GM19468 (cell line): ENCODE results near the gene SLC4A5.

Experiments
- ATAC-seq: cut with Tn5 transposase; IDR thresholded peaks from one replicate; pipeline ENCODE4 v1.9.1; 2021; ENCODE audit warnings: mild to moderate bottlenecking, moderate library complexity, moderate number of reproducible peaks; ENCODE audit not compliant: unreplicated experiment; ENCODE audit errors: extremely low read depth

SLC4A5 gene

DNA sequence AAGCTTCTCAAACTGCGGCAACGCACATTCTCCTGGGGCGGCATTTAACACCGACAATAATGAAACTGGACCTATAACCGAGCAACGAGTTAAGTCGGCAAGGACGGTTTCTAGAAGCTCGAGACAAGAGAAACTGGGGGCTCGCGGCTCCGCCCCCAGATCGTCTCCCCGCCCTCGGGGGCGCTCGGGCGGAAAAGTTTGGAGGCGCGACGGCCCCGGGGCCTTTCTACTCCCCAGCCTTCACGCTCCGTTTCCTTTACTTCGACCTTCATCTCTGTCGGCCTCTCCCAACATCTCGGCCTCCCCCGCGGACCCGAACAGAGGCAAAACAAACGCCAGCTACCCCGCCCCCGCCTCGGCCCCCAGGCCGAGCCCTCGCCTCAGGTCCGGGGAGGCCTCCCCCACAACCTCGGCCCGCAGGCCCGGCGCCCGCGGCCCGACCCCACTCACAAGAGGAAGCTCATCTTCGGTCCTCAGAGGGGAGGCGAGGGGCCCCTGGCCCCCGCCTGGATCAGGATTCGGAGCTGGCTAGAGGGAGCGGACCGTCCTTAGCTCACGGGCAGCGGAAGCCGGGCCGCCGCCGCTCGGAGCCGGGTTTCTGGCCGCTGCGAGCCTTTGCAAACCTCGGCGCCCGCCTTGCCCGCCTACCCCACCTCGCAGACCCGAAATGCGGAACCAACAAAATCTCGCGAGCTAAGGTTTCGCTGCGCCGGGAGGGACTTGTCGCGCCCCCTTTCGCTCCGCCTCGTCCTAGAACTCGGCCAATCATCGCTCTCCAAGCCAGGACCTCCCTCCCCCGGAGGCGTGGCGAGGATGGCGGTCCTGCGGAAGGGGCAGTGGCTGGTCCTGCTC, 164.8 kb downstream of the SLC4A5 start, which contains the start of gene MOB1A:
Gene MOB1A (minus strand): TSS at position 669 of the 852 bp plus-strand sequence. CDS start 205 bp downstream, at position 464.
- peak; percentile 80 for ATAC-seq

- no peak for ATAC-seq
Observed at GRCh38 chr2:74177696-74178095, 165.5 kb downstream of the SLC4A5 start.

DNA sequence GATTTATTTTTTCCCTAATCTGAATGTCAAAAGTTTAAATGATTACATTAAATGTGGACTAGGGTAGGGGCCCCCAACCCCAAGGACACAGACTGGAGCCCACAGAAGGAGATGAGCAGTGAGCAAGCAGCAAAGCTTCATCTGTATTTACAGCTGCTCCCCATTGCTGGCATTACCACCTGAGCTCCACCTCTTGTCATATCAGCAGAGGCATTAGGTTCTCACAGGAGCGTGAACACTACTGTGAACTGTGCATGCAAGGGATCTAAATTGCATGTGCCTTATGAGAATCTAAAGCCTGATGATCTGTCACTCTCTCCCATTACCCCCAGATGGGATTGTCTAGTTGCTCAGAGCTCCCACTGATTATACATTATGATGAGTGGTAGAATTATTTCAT, 168.3 kb downstream of the SLC4A5 start:
- no peak for ATAC-seq

GRCh38 chr2:74168739-74169138, 174.5 kb downstream of the SLC4A5 start:
- ATAC-seq = no peak
